HG02973 (cell line): ENCODE data around the gene ABRACL.

Source experiments
- ATAC-seq: cut with Tn5 transposase; IDR thresholded peaks from one replicate; pipeline ENCODE4 v1.9.1; 2021; ENCODE audit warnings: moderate library complexity; ENCODE audit not compliant: unreplicated experiment

Gene ABRACL

GRCh38 chr6:139051396-139052060 is 23.0 kb downstream of the ABRACL start:
- ATAC-seq = no peak

- ATAC-seq = no peak
Measured at GRCh38 chr6:139053382-139053781, 24.8 kb downstream of the ABRACL start.

- no peak for ATAC-seq
Measured at GRCh38 chr6:139054001-139054400, 25.5 kb downstream of the ABRACL start.

- ATAC-seq = no peak
Measured at GRCh38 chr6:139055709-139056108, 27.2 kb downstream of the ABRACL start.

- ATAC-seq = no peak
Measured at GRCh38 chr6:139058029-139058428, 29.5 kb downstream of the ABRACL start.

- ATAC-seq = no peak
Measured at GRCh38 chr6:139060332-139060731, 31.8 kb downstream of the ABRACL start.

GRCh38 chr6:139062932-139063646 is 34.5 kb downstream of the ABRACL start:
- no peak for ATAC-seq

- ATAC-seq = no peak
Measured at GRCh38 chr6:139064981-139065665, 36.6 kb downstream of the ABRACL start.

- no peak for ATAC-seq
Measured at GRCh38 chr6:139066080-139066479, 37.5 kb downstream of the ABRACL start.

- no peak for ATAC-seq
Measured at GRCh38 chr6:139068846-139069245, 40.3 kb downstream of the ABRACL start.

- no peak for ATAC-seq
Measured at GRCh38 chr6:139073118-139073517, 44.6 kb downstream of the ABRACL start.

- ATAC-seq = no peak
Measured at GRCh38 chr6:139079018-139079417, 50.5 kb downstream of the ABRACL start.

GRCh38 chr6:139080255-139080920 is 51.8 kb downstream of the ABRACL start:
- ATAC-seq = no peak

GRCh38 chr6:139081471-139081870 is 52.9 kb downstream of the ABRACL start:
- no peak for ATAC-seq

GRCh38 chr6:139082370-139082769 is 53.8 kb downstream of the ABRACL start:
- ATAC-seq = no peak

- no peak for ATAC-seq
Measured at GRCh38 chr6:139091826-139092225, 63.3 kb downstream of the ABRACL start.
